ENCODE data around the gene RSPH4A. TPM values are rescaled to one million over a fixed set of nuclear protein-coding genes. Genes with fewer than 3 reads are reported as not detected.

RSPH4A gene
- total RNA-seq, 1 donor from 2014 or later = 0.26 TPM

DNA sequence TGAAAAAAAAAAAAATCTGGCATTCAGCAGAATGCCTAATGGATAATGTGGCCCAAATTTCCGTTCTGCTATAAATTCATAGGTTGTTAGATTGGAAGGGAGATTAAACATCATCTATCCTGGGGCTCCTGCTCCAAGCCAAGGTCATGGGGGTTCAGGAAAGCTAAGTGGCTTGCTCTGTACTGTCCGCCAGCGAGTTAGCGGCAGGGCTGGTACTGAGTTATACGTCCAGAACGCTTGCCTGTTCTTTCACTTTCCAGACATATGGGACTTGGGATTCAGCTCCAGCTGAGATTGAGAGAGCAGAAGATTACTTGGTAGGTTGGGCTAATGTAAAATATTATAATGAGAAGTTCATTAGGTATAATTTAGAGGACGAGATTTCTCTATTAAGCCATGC is 44.1 kb upstream of the RSPH4A start:
- no peak for FAIRE-seq
- Histone ChIP-seq H3K36me3 (ENCODE audit: control insufficient read depth, insufficient read depth, low read length) (peaks cover 1% of the 10 kb centered on the region), H3K4me3 (ENCODE audit: low read depth, low read length) (peak overlapping the region; percentile 81), H3K27me3 (ENCODE audit: control insufficient read depth, insufficient read depth, low read length) (no peaks in the 10 kb centered on the region)
- TF ChIP-seq, protein P1, sequence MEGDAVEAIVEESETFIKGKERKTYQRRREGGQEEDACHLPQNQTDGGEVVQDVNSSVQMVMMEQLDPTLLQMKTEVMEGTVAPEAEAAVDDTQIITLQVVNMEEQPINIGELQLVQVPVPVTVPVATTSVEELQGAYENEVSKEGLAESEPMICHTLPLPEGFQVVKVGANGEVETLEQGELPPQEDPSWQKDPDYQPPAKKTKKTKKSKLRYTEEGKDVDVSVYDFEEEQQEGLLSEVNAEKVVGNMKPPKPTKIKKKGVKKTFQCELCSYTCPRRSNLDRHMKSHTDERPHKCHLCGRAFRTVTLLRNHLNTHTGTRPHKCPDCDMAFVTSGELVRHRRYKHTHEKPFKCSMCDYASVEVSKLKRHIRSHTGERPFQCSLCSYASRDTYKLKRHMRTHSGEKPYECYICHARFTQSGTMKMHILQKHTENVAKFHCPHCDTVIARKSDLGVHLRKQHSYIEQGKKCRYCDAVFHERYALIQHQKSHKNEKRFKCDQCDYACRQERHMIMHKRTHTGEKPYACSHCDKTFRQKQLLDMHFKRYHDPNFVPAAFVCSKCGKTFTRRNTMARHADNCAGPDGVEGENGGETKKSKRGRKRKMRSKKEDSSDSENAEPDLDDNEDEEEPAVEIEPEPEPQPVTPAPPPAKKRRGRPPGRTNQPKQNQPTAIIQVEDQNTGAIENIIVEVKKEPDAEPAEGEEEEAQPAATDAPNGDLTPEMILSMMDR (IDR thresholded peaks at IDR 0.05; ENCODE audit: insufficient read depth, low read length, severe bottlenecking) = no peak
- DNase-seq (ENCODE audit: low read depth) = peak; percentile 31

DNA sequence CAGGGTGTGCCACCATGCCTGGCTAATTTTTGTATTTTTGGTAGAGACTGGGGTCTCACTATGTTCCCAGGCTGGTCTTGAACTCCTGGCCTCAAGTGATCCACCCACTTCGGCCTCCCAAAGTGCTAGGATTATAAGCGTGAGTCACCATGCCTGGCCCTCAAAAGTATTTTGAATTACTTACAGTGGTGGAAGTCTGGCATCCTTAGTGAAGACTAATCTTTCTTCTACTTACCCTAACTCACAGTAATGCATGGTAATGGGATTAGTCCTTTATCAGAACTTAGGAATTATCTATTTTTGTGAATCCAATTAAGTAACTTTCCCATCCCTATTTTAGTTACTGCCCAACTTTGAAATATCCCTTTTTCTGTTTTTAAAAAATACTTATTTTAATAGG is 41.1 kb upstream of the RSPH4A start:
- H3K4me3 ChIP-seq (ENCODE audit: low read depth, low read length) = no peak overlapping the region
- no peak for DNase-seq (ENCODE audit: low read depth)
- H3K27me3 ChIP-seq (ENCODE audit: control insufficient read depth, insufficient read depth, low read length) = no peaks in the 10 kb centered on the region
- TF ChIP-seq, protein P1 (IDR thresholded peaks at IDR 0.05; ENCODE audit: insufficient read depth, low read length, severe bottlenecking) = no peak
- H3K36me3 ChIP-seq (ENCODE audit: control insufficient read depth, insufficient read depth, low read length) = peaks cover 1% of the 10 kb centered on the region
- no peak for FAIRE-seq

GRCh38 chr6:116577486-116577885 is 38.8 kb upstream of the RSPH4A start:
- FAIRE-seq (no peak), DNase-seq (ENCODE audit: low read depth) (no peak)
- TF ChIP-seq, protein P1 (IDR thresholded peaks at IDR 0.05; ENCODE audit: insufficient read depth, low read length, severe bottlenecking) = no peak
- Histone ChIP-seq H3K27me3 (ENCODE audit: control insufficient read depth, insufficient read depth, low read length) (no peaks in the 10 kb centered on the region), H3K36me3 (ENCODE audit: control insufficient read depth, insufficient read depth, low read length) (peaks cover 1% of the 10 kb centered on the region), H3K4me3 (ENCODE audit: low read depth, low read length) (no peak overlapping the region)

- peaks cover 2% of the 10 kb centered on the region for H3K36me3 ChIP-seq (ENCODE audit: control insufficient read depth, insufficient read depth, low read length)
- DNase-seq (ENCODE audit: low read depth) (no peak), FAIRE-seq (no peak)
- H3K4me3 ChIP-seq (ENCODE audit: low read depth, low read length) = no peak overlapping the region
- H3K27me3 ChIP-seq (ENCODE audit: control insufficient read depth, insufficient read depth, low read length) = no peaks in the 10 kb centered on the region
- TF ChIP-seq, protein P1 (IDR thresholded peaks at IDR 0.05; ENCODE audit: insufficient read depth, low read length, severe bottlenecking) = no peak
Observed at GRCh38 chr6:116578335-116578734, 37.9 kb upstream of the RSPH4A start.

DNA sequence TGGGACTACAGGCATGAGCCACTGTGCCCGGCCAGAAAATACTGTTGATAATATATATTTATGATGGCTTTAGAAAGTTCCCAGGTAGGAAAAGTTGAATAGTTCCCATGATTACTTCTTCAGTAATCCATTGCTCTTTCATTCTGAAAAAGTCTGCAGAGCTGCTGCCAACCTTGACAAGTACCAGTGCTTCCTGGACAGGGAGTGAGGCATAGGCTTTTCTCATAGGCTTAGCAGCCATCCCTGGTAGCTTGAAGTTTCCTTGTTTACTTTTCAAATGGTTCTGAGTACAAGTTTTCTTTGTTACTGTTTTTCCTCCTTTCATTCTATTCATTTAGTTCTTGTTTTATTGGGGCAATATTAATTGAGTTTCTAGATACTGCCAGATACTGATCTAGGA is 37.1 kb upstream of the RSPH4A start:
- H3K4me3 ChIP-seq (ENCODE audit: low read depth, low read length) = no peak overlapping the region
- H3K27me3 ChIP-seq (ENCODE audit: control insufficient read depth, insufficient read depth, low read length) = no peaks in the 10 kb centered on the region
- peaks cover 2% of the 10 kb centered on the region for H3K36me3 ChIP-seq (ENCODE audit: control insufficient read depth, insufficient read depth, low read length)
- DNase-seq (ENCODE audit: low read depth) (no peak), FAIRE-seq (no peak)
- TF ChIP-seq, protein P1 (IDR thresholded peaks at IDR 0.05; ENCODE audit: insufficient read depth, low read length, severe bottlenecking) = no peak

- Histone ChIP-seq H3K36me3 (ENCODE audit: control insufficient read depth, insufficient read depth, low read length) (peaks cover 1% of the 10 kb centered on the region), H3K4me3 (ENCODE audit: low read depth, low read length) (no peak overlapping the region), H3K27me3 (ENCODE audit: control insufficient read depth, insufficient read depth, low read length) (no peaks in the 10 kb centered on the region)
- TF ChIP-seq, protein P1 (IDR thresholded peaks at IDR 0.05; ENCODE audit: insufficient read depth, low read length, severe bottlenecking) = no peak
- FAIRE-seq (no peak), DNase-seq (ENCODE audit: low read depth) (no peak)
Observed at GRCh38 chr6:116580198-116580597, 36.1 kb upstream of the RSPH4A start.

Data from bronchial epithelial cell (primary cell).